ENCODE results near the gene TAS2R39. TPM values are rescaled to one million over a fixed set of nuclear protein-coding genes. Genes with fewer than 3 reads are reported as not detected.

The TAS2R39 gene
- polyA plus RNA-seq, 1 of the 3 experiments (the other 2 are of a cell fraction), result not detected

DNA sequence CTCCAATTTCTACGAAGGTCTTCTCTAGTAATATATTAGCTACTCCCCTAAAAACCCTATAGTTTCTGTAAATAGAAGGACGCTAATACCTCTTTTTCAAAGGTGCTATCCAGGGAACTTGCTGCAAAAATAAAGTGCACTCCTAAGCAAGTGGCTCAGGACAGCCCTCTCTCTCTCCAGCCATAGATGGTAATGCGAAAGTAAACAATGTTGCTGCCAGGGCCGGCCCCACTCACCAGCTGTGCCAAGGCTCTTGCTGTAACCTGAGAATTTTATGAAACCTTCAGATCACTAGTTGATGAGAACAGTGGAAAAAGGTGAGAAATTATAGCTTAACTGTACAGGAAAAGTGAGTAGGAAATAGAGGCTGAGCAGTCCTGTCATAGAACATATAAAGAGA is 10.9 kb upstream of the TAS2R39 start:
- Histone ChIP-seq H3K36me3 (replicated peaks in 1 of 2; ENCODE audit: control insufficient read depth in 1 of 2, insufficient read depth in 2 of 2, low read length in 1 of 2) (no peaks in the 10 kb centered on the region), H3K27me3 (ENCODE audit: insufficient read depth) (no peaks in the 10 kb centered on the region; the same call in 1 of the 2 replicates), H3K9me3 (no peaks in the 10 kb centered on the region; the same call in 1 of the 2 replicates), H3K79me2 (ENCODE audit: insufficient read depth) (no peaks in the 10 kb centered on the region), H3K9ac (no peak overlapping the region), H3K4me1 (ENCODE audit: control insufficient read depth in 1 of 2, insufficient read depth in 2 of 2, low read depth in 1 of 2, low read length in 1 of 2) (no peaks in the 10 kb centered on the region), H3K27ac (ENCODE audit: low read depth in 2 of 2, low read length in 1 of 2) (no peak overlapping the region), H3K4me3 (ENCODE audit: low read depth in 2 of 2, low read length in 1 of 2) (peak overlapping the region; percentile 33 to 52; a peak in 3 of 4 replicates), H4K20me1 (ENCODE audit: insufficient read depth) (no peaks in the 10 kb centered on the region), H2AFZ (ENCODE audit: low read depth) (peak overlapping the region; percentile 53; the same call in 1 of the 2 replicates), H3F3A (replicated peaks; ENCODE audit: insufficient read depth) (no peaks in the 10 kb centered on the region), H3K9me2 (no peaks in the 10 kb centered on the region), H3K4me2 (peak overlapping the region; percentile 64)
- TF ChIP-seq, protein P1, sequence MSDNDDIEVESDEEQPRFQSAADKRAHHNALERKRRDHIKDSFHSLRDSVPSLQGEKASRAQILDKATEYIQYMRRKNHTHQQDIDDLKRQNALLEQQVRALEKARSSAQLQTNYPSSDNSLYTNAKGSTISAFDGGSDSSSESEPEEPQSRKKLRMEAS (IDR thresholded peaks at IDR 0.05; ENCODE audit: low read depth), result no peak
- DNase-seq, result no peak
- CTCF ChIA-PET, result interaction anchor here (1.4 kb wide), 1 partner anchor 43 kb away, joined by 4 read pairs; no protein-coding TSS in a partner anchor
- POLR2A ChIA-PET, result no interaction called here
- 11% methylated on average over 4 of the region's 4 CpGs for WGBS (ENCODE audit: low lambda C conversion rate)

DNA sequence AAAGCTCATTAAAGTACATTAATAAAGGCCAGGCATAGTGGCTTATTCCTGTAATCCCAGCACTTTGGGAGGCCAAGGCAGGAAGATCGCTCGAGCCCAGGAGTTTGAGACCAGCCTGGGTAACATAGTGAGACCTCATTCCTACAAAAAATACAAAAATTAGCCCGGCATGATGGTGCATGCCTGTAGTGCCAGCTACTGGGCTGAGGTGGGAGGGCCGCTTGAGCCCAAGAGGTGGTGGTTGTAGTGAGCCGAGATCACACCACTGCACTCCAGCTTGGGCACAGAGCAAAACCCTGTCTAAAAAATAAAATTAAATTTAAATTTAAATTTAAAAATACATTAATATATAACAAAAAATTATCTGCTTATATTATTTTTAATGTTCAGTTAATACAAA is 7.1 kb upstream of the TAS2R39 start:
- no peak for TF ChIP-seq ELF1 (IDR thresholded peaks at IDR 0.05)
- TF ChIP-seq RXRA (IDR thresholded peaks at IDR 0.05; ENCODE audit: borderline replicate concordance, low read depth), result no peak
- TF ChIP-seq NRF1 (IDR thresholded peaks at IDR 0.05; ENCODE audit: low read depth, low read length), result no peak
- TF ChIP-seq SMC3 (IDR thresholded peaks at IDR 0.05; ENCODE audit: low read depth, low read length), result no peak
- TF ChIP-seq CHD2 (IDR thresholded peaks at IDR 0.05; ENCODE audit: low read length, partially characterized antibody), result no peak
- no peak for TF ChIP-seq FOSL2 (IDR thresholded peaks at IDR 0.05; ENCODE audit: borderline replicate concordance, low read depth)
- TF ChIP-seq MEF2A (IDR thresholded peaks at IDR 0.05; ENCODE audit: borderline replicate concordance, low read depth), result no peak
- TF ChIP-seq FOXJ3 (CRISPR knock-in tag; IDR thresholded peaks at IDR 0.05), result no peak
- TF ChIP-seq JUND (IDR thresholded peaks at IDR 0.05), result no peak
- TF ChIP-seq, protein P2, sequence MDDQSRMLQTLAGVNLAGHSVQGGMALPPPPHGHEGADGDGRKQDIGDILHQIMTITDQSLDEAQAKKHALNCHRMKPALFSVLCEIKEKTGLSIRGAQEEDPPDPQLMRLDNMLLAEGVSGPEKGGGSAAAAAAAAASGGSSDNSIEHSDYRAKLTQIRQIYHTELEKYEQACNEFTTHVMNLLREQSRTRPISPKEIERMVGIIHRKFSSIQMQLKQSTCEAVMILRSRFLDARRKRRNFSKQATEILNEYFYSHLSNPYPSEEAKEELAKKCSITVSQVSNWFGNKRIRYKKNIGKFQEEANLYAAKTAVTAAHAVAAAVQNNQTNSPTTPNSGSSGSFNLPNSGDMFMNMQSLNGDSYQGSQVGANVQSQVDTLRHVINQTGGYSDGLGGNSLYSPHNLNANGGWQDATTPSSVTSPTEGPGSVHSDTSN (IDR thresholded peaks at IDR 0.05), result no peak
- TF ChIP-seq RFX5 (IDR thresholded peaks at IDR 0.05; ENCODE audit: low read length), result no peak
- no peak for TF ChIP-seq TEAD4 (IDR thresholded peaks at IDR 0.05; ENCODE audit: borderline replicate concordance, insufficient read depth)
- TF ChIP-seq EZH2phosphoT487 (IDR thresholded peaks at IDR 0.05; ENCODE audit: borderline replicate concordance, low read depth), result no peak
- TF ChIP-seq NFIC (IDR thresholded peaks at IDR 0.05; ENCODE audit: borderline replicate concordance), result no peak
- no peak for TF ChIP-seq FOXM1 (IDR thresholded peaks at IDR 0.05; ENCODE audit: low read depth)
- TF ChIP-seq RAD21 (IDR thresholded peaks at IDR 0.05; ENCODE audit: low read length), result no peak
- TF ChIP-seq GATA2 (CRISPR knock-in tag; IDR thresholded peaks at IDR 0.05), result no peak
- Histone ChIP-seq H3K4me3 (ENCODE audit: low read depth in 2 of 2, low read length in 1 of 2) (no peak overlapping the region), H3K27ac (ENCODE audit: low read depth in 2 of 2, low read length in 1 of 2) (no peak overlapping the region), H3K9me2 (no peaks in the 10 kb centered on the region), H2AFZ (ENCODE audit: low read depth) (no peak overlapping the region), H3K36me3 (replicated peaks in 1 of 2; ENCODE audit: control insufficient read depth in 1 of 2, insufficient read depth in 2 of 2, low read length in 1 of 2) (no peaks in the 10 kb centered on the region), H3K9ac (no peak overlapping the region), H4K20me1 (ENCODE audit: insufficient read depth) (no peaks in the 10 kb centered on the region), H3K9me3 (peaks cover 8% of the 10 kb centered on the region), H3K4me1 (ENCODE audit: control insufficient read depth in 1 of 2, insufficient read depth in 2 of 2, low read depth in 1 of 2, low read length in 1 of 2) (no peaks in the 10 kb centered on the region), H3K27me3 (ENCODE audit: insufficient read depth) (no peaks in the 10 kb centered on the region), H3K79me2 (ENCODE audit: insufficient read depth) (no peaks in the 10 kb centered on the region), H3F3A (replicated peaks; ENCODE audit: insufficient read depth) (no peaks in the 10 kb centered on the region), H3K4me2 (no peak overlapping the region)
- 28% methylated on average over 5 of the region's 5 CpGs for WGBS (ENCODE audit: low lambda C conversion rate)
- POLR2A ChIA-PET, result no interaction called here
- CTCF ChIA-PET, result interaction anchor here (1.0 kb wide), 1 partner anchor 39 kb away, joined by 7 read pairs; no protein-coding TSS in a partner anchor
- DNase-seq, result no peak

Measured in SK-N-SH (cell line).